Sigmoid colon (tissue), 4 donors: ENCODE results near the gene CKAP4.

Experiments used
- CTCF ChIP-seq, 4 experiments: fragments of 450-650 bp in 3 of 4; fragments of 200-600 bp in 1 of 4; IDR thresholded peaks; one replicate each; pipeline ENCODE4 v1.5.1; 2016 to 2019; ENCODE audit warnings: antibody characterized with exemption in 4 of 4, mild to moderate bottlenecking in 3 of 4, moderate library complexity in 2 of 4
- EP300 ChIP-seq, 4 donors: sonication (generic); formaldehyde crosslinking; IDR thresholded peaks; one replicate each; pipeline ENCODE4 v1.6.1; 2017; ENCODE audit warnings: antibody characterized with exemption in 4 of 4
- POLR2A ChIP-seq, 2 donors: fragments of 450-650 bp; IDR thresholded peaks; one replicate each; pipeline ENCODE4 v1.6.1; 2016; ENCODE audit warnings: antibody characterized with exemption in 2 of 2, mild to moderate bottlenecking in 2 of 2, moderate library complexity in 2 of 2

GRCh38 chr12:106274012-106274411 lies 26.2 kb upstream of the CKAP4 start:
- no peak for TF ChIP-seq CTCF (IDR thresholded peaks at IDR 0.05)
- no peak for TF ChIP-seq EP300 (IDR thresholded peaks at IDR 0.05)
- TF ChIP-seq POLR2A (IDR thresholded peaks at IDR 0.05) = no peak
